K562 (cell line): ENCODE data around the gene KCNK6. TPM values are rescaled to one million over a fixed set of nuclear protein-coding genes. Genes with fewer than 3 reads are reported as not detected.
A peak's percentile ranks its signal among the peaks of the same experiment; 100 is the strongest.

Experiments
- BRD9 ChIP-seq: fragments of 450-650 bp; IDR thresholded peaks from 2 replicates; pipeline ENCODE4 v1.6.1; 2018; ENCODE audit warnings: low read depth; ENCODE audit not compliant: partially characterized antibody
- BRF1 ChIP-seq: IDR thresholded peaks from 3 replicates; pipeline ENCODE4 v1.6.1; 2011; ENCODE audit warnings: borderline replicate concordance, mild to moderate bottlenecking; ENCODE audit not compliant: insufficient read length; ENCODE audit errors: extremely low read depth
- HDAC1 ChIP-seq, 2 experiments: fragments of 450-650 bp; IDR thresholded peaks; 2 replicates each; pipeline ENCODE4 v1.6.1; 2016 to 2017; ENCODE audit warnings: inconsistent platforms in 1 of 2, mild to moderate bottlenecking in 1 of 2, moderate library complexity in 1 of 2
- HNRNPL ChIP-seq: fragments of 200-400 bp; formaldehyde crosslinking; IDR thresholded peaks from 2 replicates; pipeline ENCODE4 v1.6.1; 2017; ENCODE audit warnings: low read depth, mild to moderate bottlenecking, low read length
- MCM3 ChIP-seq: fragments of 450-650 bp; IDR thresholded peaks from 2 replicates; pipeline ENCODE4 v1.6.1; 2016
- OTX1 ChIP-seq: fragments of 450-650 bp; formaldehyde crosslinking; IDR thresholded peaks from 2 replicates; pipeline ENCODE4 v1.4.0; 2022; ENCODE audit warnings: mild to moderate bottlenecking
- SMAD4 ChIP-seq: fragments of 250-450 bp; sonication (Bioruptor Pico); conservative IDR thresholded peaks from 2 replicates; pipeline ENCODE4 v1.8.0; 2021; ENCODE audit warnings: inconsistent platforms, mild to moderate bottlenecking, moderate library complexity
- polyA plus RNA-seq, 8 experiments: library from polyadenylated mRNA; depleted of rRNA in 4 of 8; stranded (reverse) in 5 of 8; unstranded in 3 of 8; fragments of >200 nt; fragmentation: Nextera tagmentation in 2 of 8; fragmentation: Illumina TruSeq in 1 of 8; extraction: Ambion mirVana in 2 of 8; extraction: Trizol in 1 of 8; gene quantifications; 2 replicates each; pipeline versions ENCODE4 v1.2.1 to v1.2.3, GENCODE V29; 2011 to 2014; ENCODE audit warnings: inconsistent platforms in 1 of 8, missing spikeins in 1 of 8
- total RNA-seq, 7 experiments: library from RNA; depleted of rRNA in 6 of 7; stranded (reverse); fragments of >200 nt in 6 of 7; fragmentation: Illumina TruSeq in 2 of 7; extraction: Trizol in 2 of 7; gene quantifications; 2 replicates each; pipeline versions ENCODE4 v1.2.1 to v1.2.3, GENCODE V29; 2011 to 2021; ENCODE audit warnings: low replicate concordance in 1 of 7
- TF ChIP-seq, protein P1 (sequence below), 3 experiments: fragments of 200-800 bp in 1 of 3; sonication (Bioruptor generic) in 1 of 3; sonication (generic) in 1 of 3; formaldehyde crosslinking in 1 of 3; IDR thresholded peaks; 2 replicates each; pipeline versions ENCODE4 v1.6.1 to v1.8.0; 2016 to 2022; ENCODE audit warnings: mild to moderate bottlenecking in 2 of 3, missing compliant biosample characterization in 2 of 3, missing genetic modification characterization in 2 of 3, missing genetic modification reagents in 1 of 3
- TF ChIP-seq, protein P2 (sequence below): sonication (generic); IDR thresholded peaks from 2 replicates; pipeline ENCODE4 v1.6.1; 2016
- TF ChIP-seq, protein P3 (sequence below): sonication (generic); formaldehyde crosslinking; IDR thresholded peaks from 2 replicates; pipeline ENCODE4 v1.8.1; 2023; ENCODE audit warnings: mild to moderate bottlenecking, missing genetic modification reagents

Gene KCNK6
- total and polyA plus RNA-seq, 9 of the 15 experiments (the other 6 are each of a cell fraction or from before 2014, with no cell fraction given), result 0.05 to 0.42 (median 0.15) TPM

DNA sequence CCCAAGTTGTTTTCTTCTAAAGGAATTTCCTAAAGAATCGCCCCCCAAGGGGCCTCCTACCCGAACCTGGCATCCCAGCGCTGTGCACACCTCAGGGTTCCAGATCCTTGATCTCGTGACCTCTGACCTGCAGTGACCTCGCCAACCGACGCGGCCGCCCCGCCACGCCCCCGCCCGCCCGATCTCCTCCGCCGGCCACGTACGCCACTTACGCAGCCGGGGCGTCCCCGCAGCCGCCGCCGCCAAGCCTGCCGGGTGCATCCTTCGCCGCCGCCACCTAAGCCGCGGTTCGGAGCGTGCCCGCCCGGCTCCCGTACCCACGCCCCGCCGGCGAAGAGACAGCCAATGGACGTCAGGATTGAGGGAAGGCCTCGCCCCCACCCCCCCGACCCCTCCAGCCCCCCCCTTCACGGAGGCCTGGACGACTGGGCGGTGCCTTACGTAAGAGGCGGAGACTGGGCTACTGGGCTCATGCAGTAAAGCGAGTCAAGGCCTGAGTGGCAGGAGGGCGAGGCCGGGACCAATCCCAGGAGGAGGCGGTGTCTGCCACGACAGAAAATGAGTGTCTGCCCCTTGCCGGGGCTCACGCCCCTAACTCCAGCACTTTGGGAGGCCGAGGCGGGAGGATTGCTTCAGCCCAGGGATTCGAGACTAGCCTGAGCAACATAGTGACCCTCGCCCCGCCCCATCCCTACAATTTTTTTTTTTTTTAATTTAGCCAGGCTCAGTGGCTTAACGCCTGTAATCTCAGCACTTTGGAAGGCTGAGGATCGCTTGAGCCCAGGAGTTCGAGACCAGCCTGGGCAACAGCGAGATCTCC lies 3.8 kb upstream of the KCNK6 start, which contains the start of gene YIF1B (continued):
- TF ChIP-seq, protein P1, sequence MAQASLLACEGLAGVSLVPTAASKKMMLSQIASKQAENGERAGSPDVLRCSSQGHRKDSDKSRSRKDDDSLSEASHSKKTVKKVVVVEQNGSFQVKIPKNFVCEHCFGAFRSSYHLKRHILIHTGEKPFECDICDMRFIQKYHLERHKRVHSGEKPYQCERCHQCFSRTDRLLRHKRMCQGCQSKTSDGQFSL (CRISPR knock-in tag; IDR thresholded peaks at IDR 0.05), result peak; percentile 66
- TF ChIP-seq, protein P1 (tag; IDR thresholded peaks at IDR 0.05), result peak in 1 of 2 experiments; percentile 88; a peak in 1 of 4 replicates
- TF ChIP-seq, protein P2, sequence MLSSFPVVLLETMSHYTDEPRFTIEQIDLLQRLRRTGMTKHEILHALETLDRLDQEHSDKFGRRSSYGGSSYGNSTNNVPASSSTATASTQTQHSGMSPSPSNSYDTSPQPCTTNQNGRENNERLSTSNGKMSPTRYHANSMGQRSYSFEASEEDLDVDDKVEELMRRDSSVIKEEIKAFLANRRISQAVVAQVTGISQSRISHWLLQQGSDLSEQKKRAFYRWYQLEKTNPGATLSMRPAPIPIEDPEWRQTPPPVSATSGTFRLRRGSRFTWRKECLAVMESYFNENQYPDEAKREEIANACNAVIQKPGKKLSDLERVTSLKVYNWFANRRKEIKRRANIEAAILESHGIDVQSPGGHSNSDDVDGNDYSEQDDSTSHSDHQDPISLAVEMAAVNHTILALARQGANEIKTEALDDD, result no peak
- TF ChIP-seq SMAD4 (peak; percentile 65), HNRNPL (peak; percentile 69; the same call in 1 of the 2 replicates), BRF1 (no peak), OTX1 (CRISPR knock-in tag) (no peak), BRD9 (peak; percentile 80), MCM3 (no peak), HDAC1 (IDR thresholded peaks at IDR 0.05) (peak in 1 of 2 experiments; percentile 31; a peak in 1 of 4 replicates)
- TF ChIP-seq, protein P3, sequence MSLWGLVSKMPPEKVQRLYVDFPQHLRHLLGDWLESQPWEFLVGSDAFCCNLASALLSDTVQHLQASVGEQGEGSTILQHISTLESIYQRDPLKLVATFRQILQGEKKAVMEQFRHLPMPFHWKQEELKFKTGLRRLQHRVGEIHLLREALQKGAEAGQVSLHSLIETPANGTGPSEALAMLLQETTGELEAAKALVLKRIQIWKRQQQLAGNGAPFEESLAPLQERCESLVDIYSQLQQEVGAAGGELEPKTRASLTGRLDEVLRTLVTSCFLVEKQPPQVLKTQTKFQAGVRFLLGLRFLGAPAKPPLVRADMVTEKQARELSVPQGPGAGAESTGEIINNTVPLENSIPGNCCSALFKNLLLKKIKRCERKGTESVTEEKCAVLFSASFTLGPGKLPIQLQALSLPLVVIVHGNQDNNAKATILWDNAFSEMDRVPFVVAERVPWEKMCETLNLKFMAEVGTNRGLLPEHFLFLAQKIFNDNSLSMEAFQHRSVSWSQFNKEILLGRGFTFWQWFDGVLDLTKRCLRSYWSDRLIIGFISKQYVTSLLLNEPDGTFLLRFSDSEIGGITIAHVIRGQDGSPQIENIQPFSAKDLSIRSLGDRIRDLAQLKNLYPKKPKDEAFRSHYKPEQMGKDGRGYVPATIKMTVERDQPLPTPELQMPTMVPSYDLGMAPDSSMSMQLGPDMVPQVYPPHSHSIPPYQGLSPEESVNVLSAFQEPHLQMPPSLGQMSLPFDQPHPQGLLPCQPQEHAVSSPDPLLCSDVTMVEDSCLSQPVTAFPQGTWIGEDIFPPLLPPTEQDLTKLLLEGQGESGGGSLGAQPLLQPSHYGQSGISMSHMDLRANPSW (CRISPR knock-in tag), result no peak
